Measurements from ENCODE around the gene RTN4RL2.

DNA sequence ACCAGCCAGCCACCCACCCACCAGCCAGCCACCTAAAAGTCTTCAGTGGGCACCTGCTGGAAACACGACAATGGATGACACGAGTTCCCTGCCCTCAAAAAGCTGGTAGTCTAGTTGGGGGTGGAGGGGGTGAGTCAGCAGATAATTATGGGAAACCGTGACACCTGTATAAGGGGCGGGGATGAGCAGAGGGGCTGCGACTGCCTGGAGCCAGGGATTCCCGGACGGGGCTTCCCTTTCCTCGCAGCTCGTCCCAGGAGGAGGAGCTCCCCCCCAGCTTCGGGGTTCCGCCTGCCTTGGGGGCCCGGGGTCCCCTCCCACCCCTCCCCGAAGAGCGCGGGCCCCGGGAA lies 2.3 kb upstream of the RTN4RL2 start:
- no peak for TF ChIP-seq POLR2A (IDR thresholded peaks at IDR 0.05; ENCODE audit: low read depth, low read length)
- TF ChIP-seq PAX5 (IDR thresholded peaks at IDR 0.05; ENCODE audit: insufficient read depth, low read length, severe bottlenecking) = no peak
- TF ChIP-seq TAF1 (IDR thresholded peaks at IDR 0.05; ENCODE audit: low read depth, low read length) = no peak
- no peak for TF ChIP-seq POLR2AphosphoS5 (IDR thresholded peaks at IDR 0.05; ENCODE audit: low read depth, low read length)
- no peak for TF ChIP-seq SPI1 (IDR thresholded peaks at IDR 0.05; ENCODE audit: low read depth, low read length)
